HL-60/S4 (cell line): ENCODE results near the gene MEX3A.
"Not testable (repeated sequence)": the region's sequence is repeated elsewhere in the genome, so short reads cannot be mapped to it uniquely, and the experiment has no call there.

Experiments used
- in situ Hi-C: fragments of 300-500 bp; cut with MboI; formaldehyde crosslinking; loops from 2 replicates; pipeline ENCODE4 v1.14.3; 2022; ENCODE audit warnings: low sequenced_read_pairs

Gene MEX3A, protein sequence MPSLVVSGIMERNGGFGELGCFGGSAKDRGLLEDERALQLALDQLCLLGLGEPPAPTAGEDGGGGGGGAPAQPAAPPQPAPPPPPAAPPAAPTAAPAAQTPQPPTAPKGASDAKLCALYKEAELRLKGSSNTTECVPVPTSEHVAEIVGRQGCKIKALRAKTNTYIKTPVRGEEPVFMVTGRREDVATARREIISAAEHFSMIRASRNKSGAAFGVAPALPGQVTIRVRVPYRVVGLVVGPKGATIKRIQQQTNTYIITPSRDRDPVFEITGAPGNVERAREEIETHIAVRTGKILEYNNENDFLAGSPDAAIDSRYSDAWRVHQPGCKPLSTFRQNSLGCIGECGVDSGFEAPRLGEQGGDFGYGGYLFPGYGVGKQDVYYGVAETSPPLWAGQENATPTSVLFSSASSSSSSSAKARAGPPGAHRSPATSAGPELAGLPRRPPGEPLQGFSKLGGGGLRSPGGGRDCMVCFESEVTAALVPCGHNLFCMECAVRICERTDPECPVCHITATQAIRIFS

DNA sequence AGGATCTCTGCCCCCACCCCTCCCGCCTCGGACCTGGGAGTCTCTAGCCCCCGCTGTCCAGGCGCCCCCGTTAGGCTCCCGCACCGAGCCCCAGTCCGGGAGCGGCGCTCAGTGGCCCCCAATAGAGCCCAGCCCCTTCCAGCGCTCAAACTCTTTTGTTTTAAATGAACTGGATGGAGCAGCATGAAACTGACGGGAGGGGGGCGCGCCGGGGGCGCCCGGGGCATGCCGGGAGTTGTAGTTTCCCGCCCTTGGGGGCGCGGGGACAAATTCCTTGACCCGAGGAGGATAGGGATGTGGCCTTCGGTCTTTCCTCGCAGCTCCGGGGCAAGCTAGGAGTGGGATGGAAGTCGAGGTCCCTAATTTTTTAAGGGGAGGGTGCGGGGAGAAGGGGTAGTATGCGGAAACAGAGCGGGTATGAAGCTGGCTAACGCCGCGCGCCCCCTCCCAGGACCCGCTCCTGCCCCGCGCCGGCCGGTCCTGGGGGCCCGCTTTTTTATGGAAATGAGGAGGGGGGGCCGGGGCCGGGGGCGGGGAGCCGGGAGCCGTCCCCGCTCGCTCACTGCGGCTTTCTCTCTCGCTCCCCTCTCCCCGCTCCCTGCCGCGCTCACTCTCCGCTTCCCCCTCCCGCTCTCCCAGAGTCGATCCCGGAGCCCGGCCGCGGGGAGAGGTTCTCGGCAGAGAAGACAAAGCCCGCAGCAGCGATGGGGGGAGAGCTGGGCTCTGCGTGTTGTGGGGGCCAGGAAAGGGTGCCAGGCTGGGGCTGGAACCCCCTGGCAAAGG lies at the start of gene MEX3A:
TSS of gene MEX3A (minus strand) at position 157 of the 783 bp plus-strand sequence. CDS start 467 bp downstream, outside the sequence.
- in situ Hi-C loops: loop anchor here (10.0 kb wide), 1 partner anchor 142 kb away; no protein-coding TSS in a partner anchor

GRCh38 chr1:156130578-156130942 lies 48.3 kb upstream of the MEX3A start:
- in situ Hi-C loops: no loop called here

- in situ Hi-C loops: loop anchor here (5.0 kb wide), 1 partner anchor 38 kb away; no protein-coding TSS in a partner anchor
These were observed 47.7 kb upstream of the MEX3A start for GRCh38 chr1:156129687-156130577.

DNA sequence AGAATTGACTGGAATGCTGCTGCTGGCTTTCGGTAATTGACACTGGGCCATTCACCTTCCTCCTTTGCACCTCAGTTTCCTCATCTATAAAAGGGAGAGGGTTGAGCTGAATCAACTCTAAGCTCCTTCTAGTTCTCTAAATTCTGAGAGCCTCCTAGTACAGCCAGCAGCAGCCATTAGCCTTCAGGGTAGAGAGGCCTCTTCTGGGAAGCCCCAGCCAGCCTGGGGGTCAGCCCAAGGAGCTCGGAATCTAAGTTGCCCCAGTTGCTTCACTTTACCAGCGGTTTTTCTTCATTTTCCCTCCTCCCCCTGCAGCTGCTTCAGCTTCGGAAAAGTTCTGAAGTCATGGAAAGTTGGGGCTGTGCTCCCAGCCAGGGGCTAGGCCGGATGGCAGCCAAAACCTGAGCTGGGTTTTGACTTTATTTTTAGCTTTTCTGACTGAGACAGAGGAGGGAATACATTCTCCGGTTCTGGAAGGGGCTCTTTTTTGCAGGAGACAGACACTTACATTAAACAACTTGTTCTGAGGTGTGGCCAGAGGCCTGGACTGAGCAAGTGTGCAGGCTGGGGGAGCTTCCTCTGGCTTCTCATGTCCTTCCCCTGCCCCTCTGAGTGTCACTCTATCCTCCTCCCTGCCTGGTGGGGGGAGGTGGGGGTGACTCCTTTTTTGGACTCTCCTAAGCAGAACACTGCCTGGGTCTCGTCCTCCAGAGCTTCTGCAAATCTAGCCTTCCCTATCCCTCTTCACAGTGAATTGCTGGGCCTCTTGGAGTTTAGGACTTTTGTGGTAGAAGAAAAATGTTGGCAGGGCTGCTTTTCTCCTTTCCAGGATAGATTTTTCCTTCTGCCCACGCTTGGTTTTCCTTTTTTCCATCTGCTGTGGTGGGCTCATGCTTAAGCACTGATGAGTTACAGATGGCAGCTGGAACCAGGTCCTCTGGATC lies 46.7 kb upstream of the MEX3A start:
- in situ Hi-C loops: loop anchor here (5.0 kb wide), 1 partner anchor 37 kb away; no protein-coding TSS in a partner anchor

DNA sequence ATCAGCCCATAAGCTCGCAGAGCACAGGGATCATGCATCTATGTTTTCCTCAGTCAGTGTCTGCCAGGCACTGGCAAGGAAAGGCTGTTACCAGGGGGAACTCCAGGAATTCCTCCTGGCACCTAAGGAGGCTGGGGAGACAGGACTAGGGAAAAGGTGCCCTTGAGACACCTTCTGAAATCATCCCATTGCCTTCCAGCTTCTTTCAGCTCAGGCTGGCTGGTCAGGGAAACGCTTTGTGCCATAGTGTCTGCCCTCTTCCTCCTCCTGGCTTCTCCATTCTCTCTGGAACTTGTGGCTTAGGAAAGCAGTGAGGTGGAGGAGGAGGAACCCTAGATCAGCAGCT lies 46.0 kb upstream of the MEX3A start:
- in situ Hi-C loops: loop anchor here (5.0 kb wide), 1 partner anchor 36 kb away; no protein-coding TSS in a partner anchor

DNA sequence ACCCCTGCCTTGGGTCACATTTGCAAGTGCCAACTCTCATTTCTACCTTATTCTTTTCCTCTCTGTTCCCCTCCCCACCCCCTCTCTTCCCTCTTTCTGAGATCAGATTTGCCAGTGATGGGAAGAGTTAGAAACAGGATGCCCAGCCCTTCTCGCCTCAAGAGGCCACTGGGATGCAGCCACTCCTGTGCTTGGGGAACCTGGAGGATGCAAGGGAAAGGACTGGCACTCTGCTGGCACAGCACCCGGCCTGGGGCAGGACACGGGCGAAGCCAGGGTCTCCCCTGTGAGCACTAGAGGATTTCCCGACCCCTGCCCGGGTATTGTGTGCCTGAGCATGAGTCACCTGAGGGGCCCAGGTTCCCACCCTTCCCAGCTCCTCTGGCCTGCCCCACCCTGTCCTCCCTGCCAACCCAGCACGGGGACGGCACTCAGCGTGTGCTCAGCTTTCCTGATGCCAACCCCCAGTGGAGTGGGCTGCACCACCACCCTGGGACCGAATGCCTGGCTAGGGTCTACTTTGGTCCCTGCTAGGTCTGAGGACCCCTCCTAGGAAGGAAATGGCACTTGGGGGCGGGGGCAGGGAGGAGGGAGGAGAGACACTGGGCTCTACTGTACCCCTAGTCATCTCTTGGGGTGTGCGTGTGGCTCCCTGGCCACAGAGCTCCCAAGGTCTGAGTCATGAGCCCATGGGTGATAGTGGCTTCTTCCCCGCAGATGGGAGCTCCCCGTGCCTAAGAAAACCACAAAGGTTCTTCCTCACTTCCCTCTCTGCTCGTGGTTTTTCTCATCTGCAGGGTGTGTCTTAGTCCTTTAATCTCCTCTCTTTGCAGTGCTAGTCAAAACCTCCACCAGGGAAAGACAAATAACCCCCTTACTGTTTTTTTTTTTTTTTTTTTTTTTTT lies 44.6 kb upstream of the MEX3A start:
- in situ Hi-C loops: loop anchor here (5.0 kb wide), 1 partner anchor 35 kb away; no protein-coding TSS in a partner anchor

DNA sequence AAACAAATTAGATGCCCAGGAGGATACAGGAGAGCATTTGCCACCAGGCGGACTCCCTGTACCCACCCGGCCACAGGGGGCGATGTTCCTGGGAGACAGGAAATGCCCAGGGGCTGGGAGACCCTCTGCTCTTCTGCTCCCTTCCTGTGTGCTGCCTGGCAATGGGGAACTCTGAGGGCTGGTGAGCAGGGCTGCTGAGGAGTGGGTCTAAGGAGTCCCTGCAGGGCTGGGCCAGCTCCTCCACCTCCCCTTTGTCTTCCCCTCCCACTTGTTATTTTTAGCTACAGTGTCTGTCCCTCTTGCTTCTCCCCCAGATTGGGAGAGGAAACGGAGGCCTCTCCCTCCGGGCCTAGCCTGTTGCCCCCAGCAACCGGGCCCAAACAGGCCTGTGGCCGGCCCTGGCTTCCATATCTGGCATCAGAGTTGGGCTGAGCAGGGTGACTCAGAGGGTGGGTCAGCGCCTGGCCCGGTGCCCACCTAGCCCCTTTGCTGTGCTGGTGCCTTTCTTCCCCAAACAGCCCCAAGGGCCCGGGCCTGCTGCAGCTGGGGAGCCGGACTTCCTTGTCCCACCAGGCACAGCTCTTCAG lies 43.9 kb upstream of the MEX3A start:
- in situ Hi-C loops: loop anchor here (5.0 kb wide), 1 partner anchor 34 kb away; no protein-coding TSS in a partner anchor

DNA sequence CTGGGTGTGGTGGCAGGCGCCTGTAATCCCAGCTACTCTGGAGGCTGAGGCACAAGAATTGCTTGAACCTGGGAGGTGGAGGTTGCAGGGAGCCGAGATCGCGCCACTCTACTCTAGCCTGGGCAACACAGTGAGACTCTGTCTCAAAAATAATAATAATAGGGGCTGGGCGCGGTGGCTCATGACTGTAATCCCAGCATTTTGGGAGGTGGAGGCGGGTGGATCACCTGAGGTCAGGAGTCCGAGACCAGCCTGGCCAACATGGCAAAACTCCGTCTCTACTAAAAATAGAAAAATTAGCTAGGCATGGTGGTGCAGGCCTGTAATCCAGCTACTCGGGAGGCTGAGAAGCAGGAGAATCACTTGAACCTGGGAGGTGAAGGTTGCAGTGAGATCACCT lies 43.3 kb upstream of the MEX3A start:
- in situ Hi-C loops: loop anchor here (5.0 kb wide), 1 partner anchor 33 kb away; no protein-coding TSS in a partner anchor

DNA sequence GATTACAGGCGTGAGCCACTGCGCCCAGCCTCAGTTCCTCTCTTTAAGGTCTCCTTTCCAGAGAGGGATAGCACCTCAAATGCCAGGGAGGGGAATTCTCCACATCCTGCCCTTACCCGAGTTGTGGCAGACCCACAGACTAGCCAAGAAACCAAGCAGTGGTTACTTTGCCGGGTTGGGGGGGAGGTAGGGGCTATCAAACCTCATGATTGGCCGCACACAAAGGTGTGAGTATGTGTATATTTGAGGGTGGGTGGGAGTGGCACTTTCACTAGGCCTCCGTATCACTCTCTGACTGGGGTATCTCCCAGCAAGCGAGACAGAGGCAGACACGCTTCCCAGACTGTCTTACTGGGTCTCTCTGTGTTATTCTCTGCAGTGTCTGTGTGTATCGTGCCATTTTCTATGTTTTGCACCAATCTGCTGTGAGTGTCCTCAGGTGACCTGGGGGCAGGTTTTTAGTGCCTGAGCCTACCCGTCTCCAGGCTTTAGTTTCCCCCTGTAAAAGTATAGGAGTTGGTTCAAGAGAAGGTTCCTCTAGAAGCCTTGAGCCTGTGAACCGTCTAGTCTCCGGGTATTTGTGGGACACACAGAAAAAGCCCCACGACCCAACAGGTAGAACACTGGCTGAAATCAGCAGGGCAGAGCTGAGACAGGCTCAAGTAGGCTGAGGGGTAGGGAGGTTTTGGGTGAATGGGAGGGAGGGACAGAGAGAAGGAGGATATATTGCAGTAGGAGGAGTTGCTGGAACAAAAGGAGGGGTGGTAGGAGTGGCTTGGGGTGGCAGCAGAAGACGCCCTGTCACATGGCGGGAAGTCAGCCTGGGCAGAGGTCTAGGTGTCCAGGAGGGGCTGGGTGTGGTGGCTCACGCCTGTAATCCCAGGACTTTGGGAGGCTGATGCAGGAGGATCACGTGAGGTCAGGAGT lies 42.6 kb upstream of the MEX3A start:
- in situ Hi-C loops: loop anchor here (5.0 kb wide), 1 partner anchor 33 kb away; no protein-coding TSS in a partner anchor

DNA sequence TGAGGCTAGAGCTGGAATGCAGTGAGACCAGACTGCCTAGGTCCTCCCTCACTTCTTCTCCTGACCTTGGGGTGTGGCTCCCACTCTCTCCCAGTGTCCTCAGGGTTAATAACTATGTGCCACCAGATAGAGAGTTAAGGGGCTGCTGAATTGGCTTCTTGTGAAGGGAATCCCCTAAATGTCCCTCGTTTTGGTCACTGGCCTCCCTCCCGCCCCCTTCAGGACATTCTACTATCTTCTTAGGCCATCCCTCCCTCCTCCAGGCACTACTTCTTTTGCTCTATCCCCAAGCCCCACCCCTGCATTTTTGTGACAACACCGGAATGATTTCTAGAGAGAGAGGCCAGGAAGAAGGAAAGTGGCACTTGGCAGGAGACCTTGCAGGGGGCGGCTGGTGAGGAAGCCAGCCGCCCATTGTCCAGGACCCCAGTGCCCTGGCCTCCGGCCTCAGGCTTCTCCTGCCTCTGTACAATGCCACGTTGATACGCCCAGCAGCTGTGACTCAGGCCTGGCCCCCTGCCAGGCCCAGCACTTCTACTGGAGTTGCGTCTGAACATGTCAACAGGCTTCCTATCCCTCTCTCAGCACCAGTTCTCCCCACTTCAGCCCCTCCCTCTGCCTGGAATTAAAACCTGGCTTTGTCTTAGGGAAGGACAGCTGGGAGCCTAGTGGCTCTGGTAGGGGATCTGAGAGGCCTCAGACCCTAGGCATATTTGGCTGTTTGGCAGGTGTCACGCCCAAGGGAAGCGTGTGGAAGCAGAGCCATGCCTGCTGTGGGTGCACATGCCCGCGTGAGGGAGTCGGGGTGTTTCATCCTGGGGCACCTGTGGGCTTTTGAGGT lies 41.3 kb upstream of the MEX3A start:
- in situ Hi-C loops: no loop called here

GRCh38 chr1:156122519-156123355 lies 40.5 kb upstream of the MEX3A start:
- in situ Hi-C loops: no loop called here

GRCh38 chr1:156122086-156122485 lies 39.8 kb upstream of the MEX3A start:
- in situ Hi-C loops: no loop called here

DNA sequence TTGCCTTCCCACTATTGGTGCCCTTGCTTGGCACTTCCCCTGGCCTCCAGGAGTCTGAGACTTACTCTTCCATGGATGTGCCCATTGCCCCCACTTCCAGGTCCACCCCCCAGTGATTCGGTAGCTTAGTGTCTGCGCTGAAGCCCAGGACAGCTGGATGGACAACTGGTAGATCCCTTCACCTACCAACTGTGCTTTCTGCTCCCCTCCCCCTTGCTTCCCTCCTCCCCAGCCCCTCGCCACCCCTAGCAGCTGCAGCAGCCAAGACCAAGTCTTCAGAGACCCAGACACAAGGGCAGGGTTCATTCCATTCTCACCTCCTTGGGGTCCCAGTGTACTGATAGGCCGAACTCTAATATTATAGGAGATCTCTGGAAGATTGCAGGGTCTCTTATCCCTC lies 39.2 kb upstream of the MEX3A start:
- in situ Hi-C loops: no loop called here

GRCh38 chr1:156121005-156121404 lies 38.7 kb upstream of the MEX3A start:
- in situ Hi-C loops: not testable (repeated sequence)

DNA sequence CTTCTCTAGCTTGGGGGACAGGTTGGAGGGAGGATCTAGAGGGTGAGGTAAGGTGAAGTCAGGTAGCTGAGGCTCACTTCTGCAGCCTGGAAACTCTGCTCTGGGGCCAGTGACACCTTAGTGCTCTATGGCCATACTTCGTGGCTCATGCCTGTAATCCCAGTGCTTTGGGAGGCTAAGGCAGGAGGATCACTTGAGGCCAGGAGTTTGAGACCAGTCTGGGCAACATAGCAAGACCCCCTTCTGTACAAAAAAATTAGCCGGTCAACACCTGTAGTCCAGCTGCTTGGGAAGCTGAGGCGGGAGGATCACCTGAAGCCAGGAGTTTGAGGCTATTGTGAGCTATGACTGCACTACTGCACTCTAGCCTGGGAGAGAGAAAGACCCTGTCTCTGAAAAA lies 38.1 kb upstream of the MEX3A start:
- in situ Hi-C loops: no loop called here
